GM19023 (cell line): ENCODE results near the gene MYLIP.
A peak's percentile ranks its signal among the peaks of the same experiment; 100 is the strongest.

Experiments used
- ATAC-seq: cut with Tn5 transposase; IDR thresholded peaks from one replicate; pipeline ENCODE4 v1.9.1; 2021; ENCODE audit warnings: mild to moderate bottlenecking, moderate library complexity; ENCODE audit not compliant: unreplicated experiment

MYLIP gene

DNA sequence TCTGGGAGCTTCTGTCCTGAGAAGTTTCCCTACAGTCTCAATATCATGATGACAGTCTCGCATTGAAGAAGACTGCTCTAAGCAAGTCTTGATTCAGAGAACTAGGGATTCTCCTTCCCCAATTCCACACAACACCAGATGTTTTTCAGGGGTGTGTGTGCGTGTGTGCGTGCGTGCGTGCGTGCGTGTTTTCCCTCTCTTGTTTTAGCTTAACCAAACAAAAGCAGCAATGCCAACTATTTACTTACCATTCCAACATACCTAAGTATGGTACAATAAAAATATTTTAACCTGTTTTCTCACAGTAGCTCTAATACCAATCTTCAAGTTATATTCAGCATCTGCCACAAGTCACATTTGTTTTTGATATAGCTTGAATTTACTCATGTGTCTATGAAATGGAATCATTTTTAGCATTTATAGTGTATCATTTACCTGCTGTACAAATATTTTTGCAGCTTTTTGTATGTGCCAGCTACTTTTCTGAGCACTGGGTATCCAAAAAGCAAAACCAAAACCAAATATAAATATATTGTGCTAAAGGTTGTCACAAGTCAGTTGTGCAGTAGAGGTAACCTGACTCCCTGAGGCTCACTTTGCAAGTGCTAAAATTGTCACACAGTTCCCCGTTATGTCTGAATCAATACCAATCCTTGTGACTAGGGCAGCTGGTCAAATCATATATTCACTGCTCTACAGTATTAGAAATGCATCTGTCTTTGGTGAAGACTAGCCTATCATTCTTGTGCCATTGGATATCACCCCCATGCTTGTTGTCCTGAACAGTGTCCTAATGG lies 21.7 kb upstream of the MYLIP start:
- ATAC-seq = no peak

DNA sequence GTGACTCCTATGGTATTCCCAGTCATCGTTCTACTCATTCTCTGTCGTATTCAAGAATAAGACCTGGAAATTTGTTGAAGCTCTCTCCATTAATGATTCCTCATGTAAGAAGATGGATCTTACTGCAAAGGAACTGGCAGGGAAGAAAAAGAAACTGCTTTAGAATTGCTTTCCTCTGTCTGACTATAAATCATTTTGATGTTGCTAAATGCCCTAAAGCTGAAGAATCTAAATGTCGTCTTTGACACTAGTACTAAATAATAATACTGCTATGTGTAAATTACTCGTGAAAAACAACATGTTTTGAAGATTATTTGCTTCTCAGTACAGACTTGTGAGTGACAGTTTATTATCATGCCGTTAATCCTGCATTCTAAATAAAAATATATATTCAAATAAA lies 20.5 kb upstream of the MYLIP start:
- no peak for ATAC-seq

DNA sequence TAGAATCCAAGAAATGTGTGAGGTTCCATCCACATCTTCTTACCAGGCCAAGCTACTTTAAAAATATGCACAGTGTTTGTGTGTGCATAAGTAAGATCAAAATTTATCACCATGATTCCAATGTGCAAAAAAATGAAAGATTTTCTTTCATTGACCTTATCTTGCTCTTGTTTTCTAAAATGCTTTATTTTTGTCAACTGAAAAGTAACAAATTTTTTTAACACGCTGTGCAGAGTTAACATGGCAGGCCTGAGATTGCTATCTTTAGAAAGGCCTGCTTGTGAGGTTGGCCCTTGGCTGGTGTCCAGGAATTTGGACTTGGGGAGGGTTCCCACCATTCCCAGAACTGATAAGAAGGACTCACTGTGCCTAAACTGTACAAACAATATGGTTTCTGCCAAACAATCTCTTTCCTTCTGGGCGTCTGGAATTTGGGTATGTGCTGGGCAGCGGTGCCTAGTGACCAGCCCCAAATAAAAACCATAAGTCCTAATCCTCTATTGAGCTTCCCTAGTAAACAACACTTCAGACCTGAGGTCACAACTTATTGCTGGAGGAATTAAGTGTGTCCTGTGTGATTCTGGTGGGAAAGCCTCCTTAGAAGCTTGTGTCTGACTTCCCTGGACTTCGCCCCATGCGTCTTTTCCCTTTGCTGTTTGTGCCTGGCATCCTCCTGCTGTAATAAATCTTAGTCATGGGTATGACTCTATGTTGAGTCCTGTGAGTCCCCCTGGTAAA lies 19.8 kb upstream of the MYLIP start:
- no peak for ATAC-seq

DNA sequence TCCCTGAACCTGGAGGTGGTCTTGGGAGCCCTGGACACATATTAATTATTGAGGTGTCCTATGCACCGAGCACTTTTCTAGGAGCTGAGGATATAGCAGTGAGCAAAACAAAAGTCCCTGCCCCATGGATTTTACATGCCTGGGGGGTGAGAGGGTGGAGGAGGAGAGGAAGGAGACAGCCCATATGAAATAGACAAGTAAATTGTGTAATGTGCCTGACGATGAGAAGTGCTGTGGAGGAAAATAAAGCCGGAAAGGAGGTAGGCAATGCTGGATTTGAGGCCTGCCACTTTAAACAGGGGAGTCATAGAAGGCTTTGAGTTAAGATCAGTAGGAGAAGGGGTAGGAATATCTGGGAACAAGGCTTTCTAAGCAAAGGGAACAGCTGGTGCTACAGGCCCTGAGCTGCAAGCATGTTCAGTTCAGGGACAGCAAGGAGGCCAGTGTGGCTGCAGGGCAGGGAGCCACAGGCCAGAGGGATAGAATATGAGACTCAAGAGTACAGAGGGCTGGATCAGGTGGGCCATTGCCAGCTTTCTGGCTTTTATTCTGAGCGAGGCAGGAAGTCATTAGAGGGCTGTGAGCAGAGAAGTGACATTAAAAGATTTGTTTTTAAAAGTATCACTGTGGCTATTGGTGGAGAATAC lies 19.1 kb upstream of the MYLIP start:
- ATAC-seq = no peak

DNA sequence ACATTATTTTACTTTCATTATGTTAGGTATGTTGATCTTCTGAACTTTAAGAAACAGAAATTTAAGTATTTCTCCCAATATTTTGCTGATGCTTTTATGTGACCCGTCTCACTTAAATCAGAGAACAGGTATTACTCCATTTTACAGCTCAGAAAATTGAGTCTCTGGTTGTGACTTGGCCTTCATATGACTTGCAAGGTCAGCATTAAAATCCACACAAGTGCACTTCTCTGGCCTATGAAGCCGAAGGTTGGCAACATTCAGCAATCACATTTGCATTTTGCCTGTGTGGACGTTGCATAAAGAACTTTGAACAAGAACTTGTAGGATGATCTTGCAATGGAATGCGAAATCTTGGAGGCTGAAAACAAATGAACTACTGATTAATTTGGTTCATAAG lies 10.1 kb upstream of the MYLIP start:
- ATAC-seq = no peak

DNA sequence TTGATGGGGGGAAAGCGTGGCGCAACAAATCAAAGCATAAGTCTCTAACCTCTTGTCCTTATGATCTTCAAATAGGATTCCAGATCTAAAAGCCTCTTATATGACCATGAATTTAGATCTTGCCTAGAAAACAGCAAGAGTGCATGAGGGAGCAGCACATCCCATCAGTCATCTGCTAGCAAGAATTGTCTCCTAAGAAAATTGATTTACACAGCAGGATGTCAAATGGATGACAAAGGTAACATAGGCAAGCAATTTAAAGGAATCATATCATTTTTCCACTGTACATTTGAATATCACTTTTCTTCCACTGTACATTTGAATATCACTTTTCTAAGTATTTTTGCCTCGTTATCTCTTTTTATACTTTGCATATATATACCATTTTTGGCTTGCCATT lies 7.5 kb upstream of the MYLIP start:
- ATAC-seq = no peak

DNA sequence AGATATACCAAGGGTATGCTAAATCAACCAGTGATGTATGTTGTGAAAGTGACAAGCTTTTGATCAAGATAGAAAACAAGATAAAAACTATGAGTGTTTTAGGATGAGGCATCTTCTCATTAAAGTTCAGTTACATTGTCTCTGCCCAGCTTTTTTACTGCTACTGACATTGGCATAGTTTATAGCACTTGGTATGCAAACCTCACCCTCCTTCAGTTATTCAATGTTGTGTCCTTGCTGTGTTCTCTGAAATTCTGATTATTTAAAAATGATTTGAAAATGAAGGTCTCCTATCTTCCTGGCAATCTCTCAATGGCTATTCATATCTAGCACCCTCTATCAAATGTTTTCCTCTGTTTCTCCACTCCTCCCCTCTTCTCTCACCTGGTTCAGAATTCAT lies 6.7 kb upstream of the MYLIP start:
- no peak for ATAC-seq

DNA sequence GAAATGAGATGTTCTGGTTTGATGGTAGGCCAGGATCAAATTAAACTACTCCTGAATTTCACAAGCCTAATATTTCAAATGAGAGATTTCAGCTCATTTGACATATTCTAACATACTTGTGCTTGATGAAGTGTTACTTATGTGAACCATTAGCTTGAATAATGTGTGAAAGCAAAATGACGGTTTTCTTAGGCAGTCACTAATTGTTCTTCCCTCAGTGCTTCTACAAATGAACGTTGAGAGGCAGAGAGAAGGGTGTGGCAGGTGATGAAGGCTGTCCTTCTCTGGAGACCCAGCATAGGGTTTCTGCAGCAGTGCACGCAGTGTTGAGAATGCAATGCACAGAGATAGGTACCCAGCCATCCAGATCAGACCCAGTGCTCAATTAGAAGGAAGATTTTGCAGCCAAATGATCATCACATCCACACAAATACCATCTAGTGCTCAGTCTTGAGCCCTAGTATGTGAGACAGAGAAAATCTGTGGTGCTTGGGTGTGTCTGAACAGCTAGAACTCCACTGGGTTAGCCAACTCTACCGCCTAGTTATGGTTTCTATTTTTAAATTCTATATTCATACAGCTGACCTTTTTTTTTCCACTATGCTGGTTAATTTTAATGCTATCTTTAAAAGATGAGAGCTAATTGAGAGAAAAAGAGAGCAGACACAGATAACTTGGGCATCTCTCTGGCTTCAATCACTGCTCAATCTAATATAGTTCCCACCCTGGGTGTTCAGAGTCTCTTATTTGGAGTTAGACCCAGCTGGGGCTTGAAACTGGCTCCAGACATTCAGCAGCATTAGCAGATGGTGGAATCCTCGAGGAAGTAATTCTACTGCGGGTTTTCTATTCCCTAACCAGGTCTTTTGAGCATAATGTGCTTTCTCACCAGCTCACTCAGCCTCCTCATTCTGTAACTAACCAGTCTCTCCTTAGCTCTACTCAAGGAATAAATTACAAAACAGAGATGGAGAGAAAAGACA lies 4.4 kb upstream of the MYLIP start:
- ATAC-seq = no peak

DNA sequence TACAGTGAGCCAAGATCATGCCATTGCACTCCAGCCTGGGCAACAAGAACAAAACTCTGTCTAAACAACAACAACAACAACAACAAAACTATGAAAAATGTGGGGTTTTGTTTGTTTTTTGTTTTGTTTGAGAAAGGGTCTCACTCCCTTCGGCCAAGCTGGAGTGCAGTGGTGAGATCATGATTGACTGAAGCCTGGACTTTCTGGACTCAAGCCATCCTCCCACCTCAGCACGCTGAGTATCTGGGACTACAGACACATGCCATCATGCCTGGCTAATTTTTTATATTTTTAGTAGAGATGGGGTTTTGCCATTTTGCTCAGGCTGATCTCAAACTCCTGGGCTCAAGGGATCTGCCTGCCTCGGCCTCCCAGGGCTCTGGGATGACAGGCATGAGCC lies 2.8 kb upstream of the MYLIP start:
- ATAC-seq = no peak

DNA sequence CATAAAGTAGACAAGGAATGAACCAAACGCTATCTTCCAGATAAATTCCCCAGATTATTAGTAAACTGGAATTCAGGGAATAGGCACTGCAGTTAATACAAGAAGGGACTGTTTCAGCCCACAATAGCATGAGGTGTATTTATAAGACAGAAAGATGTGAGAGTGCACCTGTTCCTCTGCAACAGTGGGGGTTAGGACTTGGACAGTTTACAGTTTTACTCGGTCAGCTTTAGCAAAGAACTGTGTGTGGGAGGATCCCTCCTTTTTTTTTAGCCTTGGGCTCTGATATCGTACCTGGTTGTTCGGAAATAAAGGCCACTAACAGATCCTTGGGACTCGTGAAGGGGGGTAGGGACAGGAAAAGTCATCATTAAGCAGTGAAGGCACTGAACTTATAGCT lies 2.0 kb upstream of the MYLIP start:
- no peak for ATAC-seq

DNA sequence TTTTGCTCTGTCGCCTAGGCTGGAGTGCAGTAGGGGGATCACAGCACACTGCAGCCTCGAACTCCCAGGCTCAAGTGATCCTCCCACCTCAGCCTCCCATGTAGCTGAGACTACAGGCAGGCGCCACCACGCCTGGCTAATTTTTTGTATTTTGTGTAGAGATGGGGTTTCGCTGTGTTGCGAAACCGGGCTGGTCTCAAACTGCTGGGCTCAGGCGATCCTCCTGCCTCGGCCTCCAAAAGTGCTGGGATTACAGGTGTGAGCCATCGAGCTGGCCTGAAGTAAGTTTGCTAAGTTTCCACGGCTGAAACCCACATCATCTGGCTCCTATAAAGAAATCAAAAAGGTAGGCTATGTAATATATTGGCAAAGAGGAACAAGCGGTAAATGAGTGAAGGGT lies 1.4 kb upstream of the MYLIP start:
- ATAC-seq = no peak

DNA sequence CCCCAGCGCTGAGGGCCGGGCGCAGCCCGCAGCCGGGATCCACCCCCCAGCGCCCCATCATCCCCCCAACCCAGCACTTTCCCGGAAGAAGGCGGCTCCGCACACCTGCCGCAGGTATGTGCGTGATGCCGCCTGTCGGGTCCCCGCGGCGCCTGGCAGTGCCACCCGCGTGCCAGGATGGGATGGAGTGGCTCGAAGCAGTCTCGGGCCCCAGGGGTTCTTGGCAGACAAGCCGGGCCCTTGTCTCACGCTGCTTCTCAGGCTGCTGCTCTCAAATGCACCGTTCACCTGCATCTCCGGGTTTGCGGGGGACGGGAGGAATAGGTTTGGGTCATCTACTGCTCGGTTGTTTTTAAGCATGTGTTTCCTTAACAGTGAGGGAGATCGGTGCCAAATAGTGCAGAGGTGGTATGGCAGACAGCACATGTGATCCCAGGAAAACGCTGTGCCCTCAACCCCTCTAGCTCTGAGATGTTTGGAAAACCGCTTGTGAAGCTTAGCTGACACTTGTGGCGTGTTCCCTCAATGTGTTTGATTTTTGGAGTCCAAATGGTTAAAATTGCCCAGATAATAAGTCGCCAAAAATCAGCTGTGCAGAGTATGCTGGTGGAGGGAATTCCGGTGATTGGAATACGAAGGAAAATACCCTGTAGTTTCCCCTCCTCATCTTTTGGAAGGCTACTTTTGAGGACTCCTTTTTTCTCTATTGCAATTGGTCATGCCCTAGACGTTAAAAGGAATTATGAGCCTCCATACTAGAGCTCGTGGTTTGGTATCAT lies 926 bp downstream of the MYLIP start:
- peak; percentile 2 for ATAC-seq

DNA sequence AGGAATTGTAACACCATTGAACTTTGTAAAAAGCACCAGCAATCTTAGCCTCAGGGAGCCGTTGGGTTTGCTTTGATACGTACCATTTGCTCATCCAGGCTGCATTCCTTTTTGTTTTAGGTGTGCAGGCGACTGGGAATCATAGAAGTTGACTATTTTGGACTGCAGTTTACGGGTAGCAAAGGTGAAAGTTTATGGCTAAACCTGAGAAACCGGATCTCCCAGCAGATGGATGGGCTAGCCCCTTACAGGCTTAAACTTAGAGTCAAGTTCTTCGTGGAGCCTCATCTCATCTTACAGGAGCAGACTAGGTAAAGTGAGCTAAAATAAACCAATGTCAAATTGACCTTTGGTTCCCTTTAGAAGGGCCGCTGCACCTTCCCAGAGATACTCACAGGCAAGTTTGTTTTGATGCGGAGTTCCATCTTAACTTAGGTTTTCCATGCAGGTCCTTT lies 1.6 kb downstream of the MYLIP start:
- no peak for ATAC-seq

DNA sequence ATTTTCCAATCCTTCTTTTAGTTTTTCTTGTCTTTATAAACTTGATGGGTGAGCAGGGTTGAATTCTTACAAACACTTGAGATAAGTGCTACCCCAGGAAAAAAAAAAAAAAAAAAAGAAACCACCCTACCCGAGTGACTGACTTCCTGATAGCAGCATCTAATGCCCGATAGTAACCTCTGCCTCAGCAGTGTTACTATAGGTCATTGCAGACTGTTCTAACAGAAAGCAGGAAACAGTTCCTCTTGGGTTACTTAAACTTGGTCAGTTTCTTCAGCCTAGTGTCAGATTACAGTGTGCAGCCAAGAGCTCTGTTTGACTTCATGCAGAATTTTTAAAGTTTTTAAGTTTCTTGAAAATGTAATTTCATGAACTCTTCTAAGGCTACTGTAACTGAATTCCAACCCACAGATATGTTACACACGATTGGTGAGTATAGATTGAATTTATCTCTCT lies 2.1 kb downstream of the MYLIP start:
- ATAC-seq = peak; percentile 54

DNA sequence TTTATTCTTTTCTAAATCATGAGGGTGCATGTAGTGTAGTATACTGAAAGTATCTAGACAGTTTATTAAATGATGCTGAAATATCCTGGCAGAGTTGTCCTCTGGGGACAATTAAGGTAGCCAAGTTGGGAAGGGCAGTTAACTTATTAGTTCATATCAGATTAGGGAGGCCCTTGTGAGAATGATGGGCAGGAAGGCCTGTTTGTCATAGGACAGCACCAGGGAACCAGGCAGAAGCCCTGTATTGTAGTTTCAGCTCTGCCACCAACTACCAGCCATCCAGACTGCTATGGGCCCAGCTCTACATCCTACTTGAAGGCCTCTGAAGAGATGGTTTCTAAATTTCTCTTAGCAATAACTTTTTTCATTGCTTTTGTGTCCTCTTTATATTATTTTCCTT lies 4.0 kb downstream of the MYLIP start:
- no peak for ATAC-seq

DNA sequence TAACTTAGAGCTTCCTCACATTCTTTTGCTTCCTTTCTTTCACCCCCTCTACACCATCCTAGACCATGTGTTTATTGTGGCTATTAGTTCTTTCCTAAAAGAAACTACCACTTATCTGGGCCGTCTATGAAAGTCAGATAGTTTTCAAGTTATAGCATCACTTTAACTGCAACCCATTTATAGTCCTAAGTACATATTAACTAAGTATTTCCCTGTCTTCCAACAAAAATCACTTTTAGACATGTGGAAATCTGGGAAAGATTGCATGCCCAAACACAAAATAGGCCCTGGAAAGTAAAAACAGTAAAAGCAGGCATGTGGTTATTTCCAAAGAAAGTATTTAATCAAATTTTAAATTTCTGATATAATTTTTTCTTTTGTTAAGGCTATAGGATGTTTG lies 5.5 kb downstream of the MYLIP start:
- no peak for ATAC-seq

DNA sequence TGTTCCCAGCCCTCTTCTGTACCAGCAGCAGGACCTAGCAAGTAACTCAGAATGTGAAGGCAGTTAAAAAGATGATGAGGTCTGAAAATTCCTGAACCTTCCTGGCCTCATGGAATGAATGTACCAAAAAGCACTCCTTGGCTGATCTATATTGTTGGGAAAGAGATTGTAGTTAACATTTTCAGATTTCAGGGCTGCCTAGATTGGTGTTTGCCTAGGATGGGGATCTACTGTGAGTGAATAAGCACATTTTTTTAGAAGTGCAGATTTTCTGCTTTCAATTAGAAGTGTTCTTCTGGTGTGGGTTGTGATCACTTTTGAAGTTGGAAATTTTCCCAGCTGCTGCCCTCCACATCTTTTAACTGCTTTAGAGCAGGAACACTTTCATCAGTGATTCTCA lies 6.2 kb downstream of the MYLIP start:
- no peak for ATAC-seq

DNA sequence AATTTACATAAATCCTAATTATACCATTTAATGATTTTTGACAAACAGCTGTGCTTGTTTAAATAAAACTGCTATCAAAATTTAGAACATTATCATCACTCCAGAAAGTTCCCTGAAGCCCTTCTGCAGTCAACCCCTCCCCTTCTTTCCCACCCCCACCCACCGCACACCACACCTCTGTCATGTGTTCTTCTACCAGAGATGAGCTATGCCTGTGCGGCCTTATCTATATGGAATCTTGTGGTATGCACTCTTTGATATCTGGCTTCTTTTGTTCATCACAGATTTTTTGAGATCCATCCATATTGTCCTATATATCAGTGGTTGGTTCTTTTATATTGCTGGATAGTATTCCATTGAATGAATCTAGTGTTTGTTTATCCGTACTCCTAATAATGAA lies 7.2 kb downstream of the MYLIP start:
- no peak for ATAC-seq

DNA sequence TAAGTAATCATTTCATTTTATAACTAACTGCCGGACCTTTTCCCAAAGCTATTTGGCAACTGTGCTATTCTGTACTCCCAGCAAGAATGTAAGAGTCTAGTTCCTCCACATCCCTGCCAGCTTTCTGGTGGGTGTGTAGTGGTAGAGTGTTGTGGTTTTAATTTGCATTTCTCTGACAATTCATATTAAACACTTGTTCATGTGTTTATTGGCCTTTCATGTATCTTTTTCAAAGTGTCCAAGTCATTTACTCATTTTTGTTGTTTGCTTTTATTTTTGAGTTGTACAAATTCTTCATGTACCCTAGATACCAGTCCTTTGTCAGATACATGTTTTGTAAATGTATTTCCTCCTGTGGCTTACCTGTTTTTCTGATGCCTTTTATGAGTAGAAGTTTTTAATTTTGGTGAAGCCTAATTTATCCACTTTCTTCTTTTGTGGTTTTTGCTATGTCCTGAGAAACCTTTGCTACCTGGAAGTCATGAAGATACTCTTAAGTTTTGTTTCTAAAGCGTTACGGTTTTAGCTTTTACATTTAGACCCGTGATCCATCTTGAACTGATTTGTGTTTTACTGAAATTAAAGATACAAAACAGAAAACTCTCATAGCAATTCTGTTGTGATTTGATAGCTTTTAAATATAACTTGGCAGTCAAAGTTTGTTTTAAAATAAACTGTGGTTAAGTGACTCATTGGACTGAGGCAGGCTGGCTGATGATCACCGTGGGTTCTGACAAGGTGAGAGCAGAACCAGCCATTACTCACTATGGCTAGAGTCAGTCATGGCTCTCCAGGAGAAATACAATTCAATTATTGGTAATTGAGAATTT lies 8.0 kb downstream of the MYLIP start:
- no peak for ATAC-seq
